ENCODE results near the gene PTEN.

DNA sequence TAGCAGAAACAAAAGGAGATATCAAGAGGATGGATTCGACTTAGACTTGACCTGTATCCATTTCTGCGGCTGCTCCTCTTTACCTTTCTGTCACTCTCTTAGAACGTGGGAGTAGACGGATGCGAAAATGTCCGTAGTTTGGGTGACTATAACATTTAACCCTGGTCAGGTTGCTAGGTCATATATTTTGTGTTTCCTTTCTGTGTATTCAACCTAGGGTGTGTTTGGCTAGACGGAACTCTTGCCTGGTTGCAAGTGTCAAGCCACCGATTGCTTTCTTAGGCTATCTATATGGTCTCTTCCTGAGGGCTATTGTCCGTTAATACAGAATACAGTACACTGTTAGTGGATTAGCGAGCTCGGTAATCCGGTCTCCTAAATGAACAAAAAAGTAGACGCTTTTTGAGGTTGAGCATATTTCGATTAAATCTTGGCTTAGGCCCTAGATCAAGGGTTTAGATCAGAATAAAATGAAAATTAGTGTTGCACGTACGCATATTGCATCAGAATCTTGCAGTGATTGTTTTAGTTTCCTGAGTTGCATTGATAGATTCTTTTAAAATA is 1.2 kb downstream of the PTEN start:
- TF ChIP-seq, protein P1, sequence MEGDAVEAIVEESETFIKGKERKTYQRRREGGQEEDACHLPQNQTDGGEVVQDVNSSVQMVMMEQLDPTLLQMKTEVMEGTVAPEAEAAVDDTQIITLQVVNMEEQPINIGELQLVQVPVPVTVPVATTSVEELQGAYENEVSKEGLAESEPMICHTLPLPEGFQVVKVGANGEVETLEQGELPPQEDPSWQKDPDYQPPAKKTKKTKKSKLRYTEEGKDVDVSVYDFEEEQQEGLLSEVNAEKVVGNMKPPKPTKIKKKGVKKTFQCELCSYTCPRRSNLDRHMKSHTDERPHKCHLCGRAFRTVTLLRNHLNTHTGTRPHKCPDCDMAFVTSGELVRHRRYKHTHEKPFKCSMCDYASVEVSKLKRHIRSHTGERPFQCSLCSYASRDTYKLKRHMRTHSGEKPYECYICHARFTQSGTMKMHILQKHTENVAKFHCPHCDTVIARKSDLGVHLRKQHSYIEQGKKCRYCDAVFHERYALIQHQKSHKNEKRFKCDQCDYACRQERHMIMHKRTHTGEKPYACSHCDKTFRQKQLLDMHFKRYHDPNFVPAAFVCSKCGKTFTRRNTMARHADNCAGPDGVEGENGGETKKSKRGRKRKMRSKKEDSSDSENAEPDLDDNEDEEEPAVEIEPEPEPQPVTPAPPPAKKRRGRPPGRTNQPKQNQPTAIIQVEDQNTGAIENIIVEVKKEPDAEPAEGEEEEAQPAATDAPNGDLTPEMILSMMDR (IDR thresholded peaks at IDR 0.05) = no peak
- no peak for TF ChIP-seq EZH2phosphoT487 (IDR thresholded peaks at IDR 0.05)
